ENCODE results near the gene PCBP2. TPM values are rescaled to one million over a fixed set of nuclear protein-coding genes. Genes with fewer than 3 reads are reported as not detected.
A peak's percentile ranks its signal among the peaks of the same experiment; 100 is the strongest.

The PCBP2 gene
- total and polyA plus RNA-seq, 2 of the 4 experiments (the other 2 are of a cell fraction) = 190 to 586 TPM

- peak; percentile 94 for TF ChIP-seq CTCF (conservative IDR thresholded peaks at IDR 0.05; ENCODE audit: low read depth, low read length)
These were observed 56.8 kb downstream of the PCBP2 start (continued) for GRCh38 chr12:53508534-53509170.

- H2BK120ac ChIP-seq (ENCODE audit: low read depth, low read length) = no peak overlapping the region
- H3K27ac ChIP-seq (ENCODE audit: insufficient read depth, low read length) = no peak overlapping the region
- no peaks in the 10 kb centered on the region for H3K4me1 ChIP-seq (ENCODE audit: control insufficient read depth, insufficient read depth, low read length)
- dilution Hi-C loops (cut with HindIII; ENCODE audit: low sequenced_read_pairs, unreplicated experiment) (no loop called here), intact Hi-C loops (cut with micrococcal nuclease) (no loop called here), in situ Hi-C loops (cut with MboI; ENCODE audit: low sequenced_read_pairs) (loop anchor here (10.0 kb wide), 1 partner anchor 295 kb away; no protein-coding TSS in a partner anchor)
- no peak overlapping the region for H3K23ac ChIP-seq (ENCODE audit: low read depth, low read length)
- no peak overlapping the region for H2AFZ ChIP-seq (replicated peaks; ENCODE audit: low read length, poor library complexity)
- H3K27me3 ChIP-seq (ENCODE audit: control insufficient read depth, insufficient read depth, low read length) = no peaks in the 10 kb centered on the region
- ChIA-PET CTCF (no interaction called here), POLR2A (ENCODE audit: unreplicated experiment) (no interaction called here)
- no peak overlapping the region for H3K9ac ChIP-seq (ENCODE audit: low read depth, low read length)
- no peak overlapping the region for H3K14ac ChIP-seq (replicated peaks; ENCODE audit: low read depth, low read length)
- H3K56ac ChIP-seq (ENCODE audit: extremely low read depth, insufficient read depth, low read length) = no peak overlapping the region
- H2BK5ac ChIP-seq (ENCODE audit: low read depth, low read length, poor library complexity, severe bottlenecking) = no peak overlapping the region
- H3K79me1 ChIP-seq (ENCODE audit: low read depth in 1 of 2, low read length in 2 of 2) = peaks cover 0 to 15% of the 10 kb centered on the region in 2 experiments; a peak in 1 of 4 replicates
- no peaks in the 10 kb centered on the region for H3K9me1 ChIP-seq (ENCODE audit: insufficient read depth, low read length)
- H4K91ac ChIP-seq (ENCODE audit: insufficient read depth, low read depth, low read length) = no peak overlapping the region
- H3K36me3 ChIP-seq (ENCODE audit: control insufficient read depth, insufficient read depth, low read length) = peaks cover 46% of the 10 kb centered on the region
- DNase-seq (no peak), ATAC-seq (ENCODE audit: low read depth) (no peak)
- no peak overlapping the region for H2AK5ac ChIP-seq (ENCODE audit: low read depth, low read length)
- H4K20me1 ChIP-seq (ENCODE audit: insufficient read depth, low read length) = no peaks in the 10 kb centered on the region
- H3K4me2 ChIP-seq (ENCODE audit: low read depth, low read length) = no peak overlapping the region
- H3K9me3 ChIP-seq (ENCODE audit: control insufficient read depth, insufficient read depth, low read length) = no peaks in the 10 kb centered on the region
- no peak overlapping the region for H3K4me3 ChIP-seq (ENCODE audit: insufficient read depth, low read depth, low read length)
- TF ChIP-seq CEBPB (IDR thresholded peaks at IDR 0.05; ENCODE audit: low read depth, low read length) (no peak), MAZ (IDR thresholded peaks at IDR 0.05; ENCODE audit: borderline replicate concordance, low read depth, low read length) (no peak), FOS (IDR thresholded peaks at IDR 0.05; ENCODE audit: low read depth, low read length) (no peak), RFX5 (IDR thresholded peaks at IDR 0.05; ENCODE audit: low read depth, low read length) (no peak)
- no peak overlapping the region for H2AK9ac ChIP-seq (replicated peaks; ENCODE audit: low read depth, low read length, poor library complexity)
- no peak overlapping the region for H2BK15ac ChIP-seq (ENCODE audit: low read depth, low read length)
- H2BK20ac ChIP-seq (ENCODE audit: low read depth, low read length) = no peak overlapping the region
- 87% methylated on average over 3 of the region's 9 CpGs; no CpG with 5 or more reads in 1 of the 2 experiments for WGBS, 2 experiments (ENCODE audit: extremely low coverage in 2 of 2, insufficient read length in 1 of 2)
- no TSS peak for BruUV-seq (replicated peaks)
- no peak overlapping the region for H4K8ac ChIP-seq (ENCODE audit: low read depth in 2 of 2, low read length in 2 of 2)
- H3K4ac ChIP-seq (ENCODE audit: low read depth, low read length) = no peak overlapping the region
- H3K18ac ChIP-seq (ENCODE audit: low read depth, low read length) = no peak overlapping the region
- no peak overlapping the region for H4K5ac ChIP-seq (ENCODE audit: low read depth, low read length)
These were observed 58.4 kb downstream of the PCBP2 start for GRCh38 chr12:53510181-53510812.

Data from IMR-90 (cell line).